AG04449 (cell line): ENCODE measurements around the gene TGFBRAP1.

ENCODE experiments used
- CTCF ChIA-PET: fragments of 350-600 bp; formaldehyde crosslinking; extraction: SDS; loops from one replicate; lab custom pipeline; 2021; ENCODE audit warnings: antibody characterized with exemption; lab: Yijun Ruan, JAX
- POLR2A ChIA-PET: fragments of 400-600, 350-600 bp; formaldehyde crosslinking; extraction: SDS; loops from one replicate; lab custom pipeline; 2020; ENCODE audit warnings: antibody characterized with exemption, inconsistent platforms; lab: Yijun Ruan, JAX
- DNase-seq: peaks from one replicate; pipeline ENCODE4 v3.0.0-alpha.2; 2010; ENCODE audit warnings: low read depth, low spot score
- H3K4me3 ChIP-seq: 2 replicates; pipeline ENCODE4 v1.5.1; 2011; ENCODE audit warnings: low read depth, mild to moderate bottlenecking, control low read depth, low read length
- TF ChIP-seq, protein P1 (sequence below): IDR thresholded peaks from one replicate; pipeline ENCODE4 v1.5.1; 2011; ENCODE audit warnings: mild to moderate bottlenecking, moderate library complexity, low read length, control low read depth, inconsistent platforms; ENCODE audit not compliant: insufficient read depth; ENCODE audit errors: missing control alignments

The TGFBRAP1 gene

DNA sequence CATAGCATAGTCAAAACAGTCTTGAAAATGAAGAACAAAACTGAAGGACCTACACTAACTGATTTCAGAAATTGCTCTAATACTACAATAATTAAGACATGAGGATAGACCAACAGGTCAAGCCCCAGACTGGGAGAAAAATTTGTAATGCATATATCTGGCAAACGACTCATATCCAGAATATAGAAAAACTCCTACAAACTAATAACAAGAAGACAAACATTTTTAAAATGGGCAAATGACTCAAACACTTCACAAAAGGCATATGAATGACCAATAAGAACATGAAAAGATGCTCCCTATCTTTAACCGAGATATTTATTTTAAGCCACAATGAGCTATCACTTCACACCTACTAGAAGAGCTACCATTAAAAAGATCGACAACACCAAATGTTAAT, 14.2 kb downstream of the TGFBRAP1 start:
- CTCF ChIA-PET = interaction anchor here (1.0 to 1.7 kb wide), 6 partner anchors 21 to 201 kb away, joined by 3 to 6 read pairs (median 4); no protein-coding TSS in a partner anchor

DNA sequence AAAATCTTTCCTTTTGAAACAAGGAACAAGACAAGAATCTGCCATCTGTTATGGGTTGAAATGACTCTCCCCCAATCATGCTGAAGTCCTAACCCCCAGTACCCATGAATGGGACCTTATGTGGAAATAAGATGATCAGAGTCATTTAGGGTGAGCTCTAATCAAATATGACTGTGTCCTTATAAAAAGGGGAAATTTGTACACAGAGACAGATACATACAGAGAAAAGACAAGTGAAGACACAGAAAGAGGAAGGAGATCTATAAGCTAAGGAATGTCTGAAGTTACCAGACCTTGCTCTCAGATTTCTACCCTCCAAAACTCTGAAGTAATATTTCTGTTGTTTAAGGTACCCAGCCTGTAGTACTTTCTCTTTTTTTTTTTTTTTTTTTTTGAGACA, 15.7 kb downstream of the TGFBRAP1 start:
- TF ChIP-seq, protein P1, sequence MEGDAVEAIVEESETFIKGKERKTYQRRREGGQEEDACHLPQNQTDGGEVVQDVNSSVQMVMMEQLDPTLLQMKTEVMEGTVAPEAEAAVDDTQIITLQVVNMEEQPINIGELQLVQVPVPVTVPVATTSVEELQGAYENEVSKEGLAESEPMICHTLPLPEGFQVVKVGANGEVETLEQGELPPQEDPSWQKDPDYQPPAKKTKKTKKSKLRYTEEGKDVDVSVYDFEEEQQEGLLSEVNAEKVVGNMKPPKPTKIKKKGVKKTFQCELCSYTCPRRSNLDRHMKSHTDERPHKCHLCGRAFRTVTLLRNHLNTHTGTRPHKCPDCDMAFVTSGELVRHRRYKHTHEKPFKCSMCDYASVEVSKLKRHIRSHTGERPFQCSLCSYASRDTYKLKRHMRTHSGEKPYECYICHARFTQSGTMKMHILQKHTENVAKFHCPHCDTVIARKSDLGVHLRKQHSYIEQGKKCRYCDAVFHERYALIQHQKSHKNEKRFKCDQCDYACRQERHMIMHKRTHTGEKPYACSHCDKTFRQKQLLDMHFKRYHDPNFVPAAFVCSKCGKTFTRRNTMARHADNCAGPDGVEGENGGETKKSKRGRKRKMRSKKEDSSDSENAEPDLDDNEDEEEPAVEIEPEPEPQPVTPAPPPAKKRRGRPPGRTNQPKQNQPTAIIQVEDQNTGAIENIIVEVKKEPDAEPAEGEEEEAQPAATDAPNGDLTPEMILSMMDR = no peak
- POLR2A ChIA-PET = no interaction called here
- CTCF ChIA-PET = interaction anchor here (1.7 kb wide), 1 partner anchor 78 kb away, joined by 6 read pairs; no protein-coding TSS in a partner anchor
- no peak overlapping the region for H3K4me3 ChIP-seq
- no peak for DNase-seq

More for the DNA sequence above, 14.2 kb downstream of the TGFBRAP1 start:
- TF ChIP-seq, protein P1 = no peak
- no peak overlapping the region for H3K4me3 ChIP-seq
- no peak for DNase-seq
- POLR2A ChIA-PET = no interaction called here

- H3K4me3 ChIP-seq = no peak overlapping the region
- POLR2A ChIA-PET = no interaction called here
- TF ChIP-seq, protein P1 = no peak
- no peak for DNase-seq
- CTCF ChIA-PET = interaction anchor here (1.2 to 3.8 kb wide), 4 partner anchors 14 to 195 kb away, joined by 3 to 20 read pairs (median 8); partner anchors contain the start of gene GPR45
Measured at GRCh38 chr2:105309147-105309545, 20.4 kb downstream of the TGFBRAP1 start.

DNA sequence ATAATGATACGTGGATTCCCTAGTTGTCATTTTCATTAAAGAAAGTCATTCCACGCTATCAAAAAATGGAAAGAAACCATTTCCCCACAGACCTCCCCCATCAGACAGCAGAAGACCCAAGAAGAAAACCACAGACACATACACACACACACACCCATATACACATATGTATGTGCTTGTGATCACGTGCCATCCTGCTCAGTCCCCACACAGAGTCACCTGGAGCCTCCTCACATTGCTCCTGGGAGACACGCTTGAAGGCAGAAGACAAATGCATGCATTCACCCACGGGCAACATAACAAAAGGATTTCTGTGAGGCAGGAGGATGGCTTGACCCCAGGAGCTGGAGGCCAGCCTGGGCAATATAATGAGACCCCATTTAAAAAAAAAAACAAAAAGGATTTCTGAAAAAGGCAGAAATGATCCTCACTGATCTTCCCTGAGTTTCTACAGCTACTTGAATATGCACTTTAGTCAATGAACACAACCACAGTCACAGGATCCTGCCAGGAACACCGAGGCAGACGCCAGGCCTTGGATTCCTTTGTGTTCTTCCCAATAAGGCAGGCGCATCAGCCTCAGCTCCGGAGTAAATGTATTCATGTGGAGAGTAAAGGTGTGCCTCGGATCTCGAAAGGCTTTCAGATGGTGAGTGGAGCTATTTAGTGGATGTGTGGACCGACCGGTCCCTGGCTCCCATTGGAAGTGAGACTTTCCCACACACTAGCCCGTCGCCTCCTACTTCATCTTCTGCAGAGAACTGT, 21.0 kb downstream of the TGFBRAP1 start:
- H3K4me3 ChIP-seq = no peak overlapping the region
- POLR2A ChIA-PET = no interaction called here
- no peak for DNase-seq
- CTCF ChIA-PET = interaction anchor here (1.2 to 3.8 kb wide), 3 partner anchors 13 to 194 kb away, joined by 4 to 20 read pairs (median 11); no protein-coding TSS in a partner anchor
- TF ChIP-seq, protein P1 = no peak

DNA sequence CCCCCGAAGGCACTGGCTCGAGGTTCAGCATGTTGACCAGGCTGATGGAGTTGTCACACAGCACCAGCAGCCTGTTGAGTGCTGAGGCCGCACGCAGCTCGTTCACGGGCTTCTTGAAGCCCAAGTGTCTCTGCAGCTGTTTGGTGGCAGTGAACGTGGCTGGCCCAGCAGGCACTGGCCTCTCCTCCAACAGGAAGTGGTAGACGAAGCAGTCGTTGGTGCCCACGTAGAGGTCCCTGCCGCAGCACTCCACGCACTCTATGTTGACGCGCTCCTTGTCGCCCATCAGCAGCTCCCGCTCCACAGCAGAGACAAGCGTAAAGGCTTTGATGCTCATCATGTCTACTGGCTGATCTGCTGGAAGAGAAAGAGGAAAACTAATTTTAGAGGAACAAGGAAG, 21.6 kb downstream of the TGFBRAP1 start:
- DNase-seq = no peak
- TF ChIP-seq, protein P1 = no peak
- ChIA-PET CTCF (interaction anchor here (1.5 to 3.0 kb wide), 2 partner anchors 14 to 194 kb away, joined by 4 to 11 read pairs; no protein-coding TSS in a partner anchor), POLR2A (no interaction called here)
- H3K4me3 ChIP-seq = no peak overlapping the region

- no peak for DNase-seq
- TF ChIP-seq, protein P1 = no peak
- ChIA-PET CTCF (interaction anchor here (0.8 to 1.5 kb wide), 2 partner anchors 13 to 15 kb away, joined by 3 to 4 read pairs; no protein-coding TSS in a partner anchor), POLR2A (no interaction called here)
- H3K4me3 ChIP-seq = no peak overlapping the region
Measured at GRCh38 chr2:105307550-105307949, 22.0 kb downstream of the TGFBRAP1 start.
